GM13977 (cell line): ENCODE data around the gene ZBTB7C.

Source experiments
- DNase-seq: peaks from one replicate; pipeline ENCODE4 v3.0.0; 2012; ENCODE audit warnings: low spot score
- CTCF ChIP-seq: IDR thresholded peaks from 2 replicates; pipeline ENCODE4 v1.5.1; 2012; ENCODE audit warnings: mild to moderate bottlenecking, control low read depth; ENCODE audit not compliant: insufficient read depth; ENCODE audit errors: extremely low read depth, missing control alignments
- in situ Hi-C: fragments of 300-500 bp; cut with MboI; formaldehyde crosslinking; loops from one replicate; pipeline ENCODE4 v1.12.0; 2022; ENCODE audit warnings: low sequenced_read_pairs, low pct_unique_long_range_greater_than_20kb, mixed read lengths, inconsistent platforms; ENCODE audit not compliant: unreplicated experiment

Gene ZBTB7C

GRCh38 chr18:48364146-48364545 lies 45.0 kb downstream of the ZBTB7C start:
- no peak for TF ChIP-seq CTCF
- in situ Hi-C loops, result no loop called here
- no peak for DNase-seq

GRCh38 chr18:48363175-48363574 lies 46.0 kb downstream of the ZBTB7C start:
- in situ Hi-C loops, result no loop called here
- DNase-seq, result no peak
- TF ChIP-seq CTCF, result no peak

GRCh38 chr18:48361801-48362200 lies 47.4 kb downstream of the ZBTB7C start:
- no peak for DNase-seq
- TF ChIP-seq CTCF, result no peak
- in situ Hi-C loops, result no loop called here

GRCh38 chr18:48360376-48361021 lies 48.7 kb downstream of the ZBTB7C start:
- TF ChIP-seq CTCF, result no peak
- in situ Hi-C loops, result no loop called here
- DNase-seq, result no peak

DNA sequence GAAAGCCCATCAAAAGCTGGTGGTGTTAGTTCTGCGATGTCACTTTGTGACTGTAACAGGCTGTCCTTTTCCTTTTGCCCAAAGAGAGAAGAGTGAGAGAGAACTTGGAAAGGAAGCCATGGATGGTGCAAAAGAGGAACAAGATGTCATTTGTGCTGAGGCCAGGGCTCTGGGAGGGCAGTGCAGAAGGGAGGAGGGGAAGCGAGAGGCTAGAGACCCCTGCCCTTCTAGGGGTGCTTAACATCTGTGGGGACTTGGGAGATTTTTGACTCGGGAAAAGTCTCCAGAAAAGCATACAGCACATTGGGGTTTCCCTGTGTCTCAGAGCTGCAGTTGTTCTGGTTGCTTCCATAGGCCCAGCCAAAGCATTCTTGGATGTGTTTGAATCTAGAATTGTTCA lies 49.6 kb downstream of the ZBTB7C start:
- in situ Hi-C loops, result no loop called here
- TF ChIP-seq CTCF, result no peak
- DNase-seq, result no peak

DNA sequence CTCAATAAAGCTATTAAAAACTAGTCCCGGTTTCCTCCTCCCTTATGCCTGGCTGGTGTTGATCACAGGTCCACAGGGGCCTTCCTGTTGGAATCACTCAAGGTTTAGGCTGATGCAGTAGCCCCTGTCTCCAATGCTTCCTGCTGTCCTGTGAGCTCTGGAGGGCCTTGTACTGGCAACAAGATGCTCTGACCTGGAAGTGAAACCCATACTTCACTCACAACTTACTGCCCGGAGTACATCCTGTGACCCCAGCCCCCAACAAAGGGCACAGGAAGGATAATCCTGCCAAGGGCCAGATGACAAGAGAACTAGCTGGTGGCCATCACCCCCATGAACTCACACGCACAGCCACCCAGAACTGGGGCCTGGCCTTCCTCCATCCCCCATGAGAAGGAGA lies 50.3 kb downstream of the ZBTB7C start:
- DNase-seq, result no peak
- TF ChIP-seq CTCF, result no peak
- in situ Hi-C loops, result no loop called here
